Fibroblast of skin of left biceps (primary cell): ENCODE results near the gene PTPN14.

Experiments
- DNase-seq, 2 experiments: peaks; one replicate each; pipeline ENCODE4 v3.0.0-alpha.2; 2013; ENCODE audit warnings: low read depth in 2 of 2

The PTPN14 gene

DNA sequence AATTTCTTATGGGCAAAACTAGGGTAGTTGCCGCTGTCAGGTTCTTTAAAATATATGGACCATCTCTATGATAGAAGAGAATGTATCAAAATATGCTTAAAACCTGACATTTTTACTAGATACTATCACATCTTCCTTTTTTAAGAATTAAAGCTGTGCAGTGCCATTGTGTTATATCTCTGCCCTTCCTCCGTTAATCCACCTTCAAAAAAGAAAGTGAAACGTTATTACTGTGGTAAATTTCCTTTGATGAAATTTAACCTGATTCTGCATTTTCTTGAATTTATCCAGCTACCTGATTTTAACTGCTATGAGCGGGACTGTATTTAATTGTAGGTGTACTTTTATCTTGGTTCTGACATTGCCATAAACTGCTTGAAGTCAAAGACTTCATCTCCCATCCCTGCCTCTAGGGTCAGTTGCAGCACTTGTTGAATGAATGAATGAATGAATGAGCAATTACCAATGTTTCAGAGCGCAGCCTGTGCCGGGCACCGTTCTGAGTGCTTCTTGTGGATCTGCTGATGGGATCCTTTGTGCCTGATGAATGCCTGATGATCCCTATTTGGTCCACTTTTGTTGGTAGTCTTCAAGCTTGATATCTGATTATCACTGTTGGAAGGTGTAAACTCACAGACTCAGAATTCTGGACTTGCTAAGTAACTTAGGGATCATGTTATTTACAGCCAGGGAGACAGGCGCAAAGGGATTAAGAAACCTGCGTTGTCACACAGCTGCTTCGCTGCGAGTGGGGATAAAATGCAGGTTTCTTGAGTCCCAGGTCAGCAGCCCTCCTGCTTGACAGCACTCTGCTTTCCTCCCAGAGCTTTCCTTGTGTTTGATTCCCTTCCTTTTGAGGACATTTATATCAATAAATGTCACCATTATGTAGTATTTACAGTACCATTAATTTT lies 240.4 kb downstream of the PTPN14 start:
- DNase-seq: no peak

DNA sequence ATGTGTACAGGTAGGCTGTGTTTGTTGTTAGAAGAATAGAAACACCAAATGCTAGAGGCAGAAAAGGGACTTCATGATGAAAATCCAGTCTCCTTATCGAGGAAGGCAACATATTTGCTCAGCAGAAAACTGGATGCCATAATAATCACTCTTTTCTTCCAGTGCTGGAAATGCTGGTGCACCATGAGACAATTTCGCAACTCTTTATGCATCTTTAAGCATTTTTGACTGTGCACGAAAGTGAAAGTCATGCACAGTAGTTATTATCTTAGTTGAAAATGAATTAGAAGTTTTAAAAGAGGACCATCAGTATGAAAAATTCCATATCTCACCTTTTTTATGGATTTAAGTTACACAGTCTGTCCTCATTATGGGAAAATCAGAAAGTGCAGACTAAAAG lies 241.4 kb downstream of the PTPN14 start:
- no peak for DNase-seq

DNA sequence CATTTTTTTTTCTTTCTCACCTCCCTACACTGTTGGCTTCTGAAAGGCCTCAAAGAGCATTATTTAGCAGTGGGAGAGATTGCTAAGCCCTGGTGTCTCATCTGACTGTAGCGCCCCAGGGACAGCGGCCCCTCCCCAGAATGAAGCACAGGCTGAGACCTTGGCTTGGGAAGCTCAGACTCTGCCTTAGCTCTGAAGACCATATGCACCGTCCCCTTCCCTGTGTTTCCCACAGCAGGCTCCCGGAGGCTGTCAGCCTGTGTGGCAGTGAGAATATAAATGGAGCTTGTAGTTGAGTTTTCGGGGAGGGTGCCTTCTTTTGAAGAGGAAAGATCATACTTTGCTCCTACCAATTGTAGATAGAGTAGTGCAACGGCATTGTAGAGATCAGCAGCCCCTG lies 245.1 kb downstream of the PTPN14 start:
- no peak for DNase-seq

DNA sequence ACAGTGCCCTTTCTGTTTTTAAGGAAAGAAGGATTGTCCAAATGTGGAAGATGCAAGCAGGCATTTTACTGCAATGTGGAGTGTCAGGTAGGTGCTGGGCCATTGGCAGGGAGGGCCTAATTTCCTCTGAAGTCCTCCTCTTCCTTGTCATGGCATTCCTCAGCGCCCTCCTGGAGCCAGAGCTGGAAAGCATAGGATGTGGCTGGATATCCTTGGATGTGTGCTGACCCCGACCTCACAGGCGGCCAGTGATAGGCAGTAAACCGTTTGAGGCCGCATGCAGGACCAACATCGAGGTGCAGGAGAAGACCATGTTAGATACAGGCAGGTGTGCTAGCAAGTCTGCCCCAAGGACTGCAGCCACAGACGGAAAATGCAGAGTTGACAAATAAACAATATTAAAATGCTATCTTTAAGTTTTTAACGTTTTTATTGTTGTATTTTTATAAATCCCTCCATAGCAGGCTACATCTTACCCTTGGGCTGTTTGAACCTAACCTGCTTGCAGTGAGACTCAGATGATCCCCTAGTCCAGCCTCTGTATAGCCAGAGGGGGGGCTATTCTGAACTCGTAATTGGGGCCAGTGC lies 246.1 kb downstream of the PTPN14 start:
- DNase-seq: no peak

DNA sequence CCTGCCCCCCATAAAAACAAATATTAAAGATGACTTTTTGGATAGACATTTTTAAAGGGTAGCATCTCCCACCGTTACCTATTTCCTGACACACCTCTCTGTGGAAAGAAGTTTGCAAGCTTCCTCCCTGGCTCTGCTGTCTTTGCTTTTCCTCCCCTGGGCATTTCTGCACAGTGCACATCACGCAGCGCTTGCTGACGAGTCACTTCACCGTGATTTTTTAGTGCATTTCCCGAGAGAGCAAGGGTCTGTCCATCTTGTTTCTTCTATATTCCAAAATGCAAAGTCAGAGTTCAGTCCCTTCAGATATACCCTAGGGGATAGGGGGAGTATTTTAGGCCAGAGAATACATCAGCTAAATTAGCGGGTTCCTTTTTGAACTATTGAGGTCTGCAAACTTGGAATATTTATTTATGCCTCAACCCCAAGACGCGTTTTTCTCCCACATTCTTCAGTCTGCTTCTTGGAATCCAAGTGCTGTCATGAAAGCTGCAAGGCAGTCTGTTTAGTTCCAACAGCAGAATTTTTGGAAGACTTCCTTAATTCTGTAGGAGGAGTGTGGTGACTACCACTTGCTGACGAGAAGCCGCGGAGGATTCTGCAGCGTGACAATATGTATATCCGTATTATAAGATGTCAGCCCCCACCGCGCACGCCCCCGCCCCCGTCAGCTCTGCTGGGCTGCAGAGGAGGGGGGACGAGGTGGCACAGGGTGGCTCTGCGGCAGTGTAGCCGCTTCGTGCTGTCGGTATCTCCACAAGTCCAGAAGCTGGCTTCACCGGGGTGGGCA lies 248.1 kb downstream of the PTPN14 start:
- DNase-seq: no peak

DNA sequence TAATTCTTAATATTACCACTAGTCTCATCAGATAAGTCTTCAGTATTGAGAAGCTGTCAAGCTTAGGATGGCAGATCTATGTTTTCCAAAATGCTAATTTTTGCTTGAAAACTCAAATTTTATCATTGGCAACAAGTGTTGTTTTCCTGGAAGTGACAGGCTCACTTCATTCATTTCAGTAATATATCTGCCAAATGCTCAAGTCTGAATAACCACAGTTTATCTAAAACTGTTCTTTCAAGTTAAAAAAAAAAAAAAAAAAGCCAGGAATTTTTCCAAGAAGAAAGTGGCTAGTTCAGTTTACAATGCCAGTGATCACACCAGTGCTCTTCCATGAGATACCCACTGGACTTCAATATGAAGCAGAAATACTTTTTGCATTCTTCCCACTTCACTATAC lies 249.9 kb downstream of the PTPN14 start:
- DNase-seq: no peak

DNA sequence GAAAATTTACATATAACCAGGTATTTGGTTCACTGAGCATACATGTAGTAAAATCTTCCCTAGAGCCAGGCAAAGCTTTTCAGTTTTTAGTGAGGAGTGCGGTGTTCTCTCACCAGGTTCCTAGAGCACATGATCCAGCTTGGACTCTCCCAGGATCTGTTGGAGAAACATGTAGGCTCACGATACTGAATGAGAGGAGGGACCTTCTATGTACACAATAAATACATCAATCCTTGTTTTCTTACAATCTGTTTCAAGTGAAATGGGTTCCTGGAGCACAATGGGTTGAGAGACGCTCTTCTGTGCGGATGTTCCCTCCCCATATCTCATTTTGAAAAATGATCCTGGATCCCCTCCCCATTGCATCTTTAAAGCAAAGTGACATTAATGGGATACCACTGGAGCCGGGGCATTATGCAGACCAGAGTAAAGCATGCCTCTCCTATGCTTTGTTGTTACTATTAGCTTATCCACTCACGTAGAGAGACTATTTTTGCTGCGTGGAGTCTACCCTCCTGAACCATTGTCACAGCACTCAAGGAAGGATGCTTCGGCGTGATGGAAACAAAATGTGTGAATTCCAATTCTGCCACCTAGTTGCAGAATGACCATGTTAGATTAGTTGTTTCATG lies 251.1 kb downstream of the PTPN14 start:
- no peak for DNase-seq
